Mesenteric fat pad (tissue), 1 donor: ENCODE measurements around the gene CELSR1. TPM values are rescaled to one million over a fixed set of nuclear protein-coding genes. Genes with fewer than 3 reads are reported as not detected.

Experiments
- DNase-seq: peaks from one replicate; pipeline ENCODE4 v3.0.0-alpha.2; 2020; ENCODE audit warnings: low spot score
- total RNA-seq: library from RNA; stranded (reverse); fragmentation: NEBNext Ultra II Directional; extraction: Animal tissue kit (Norgen Biotek cat#: 25700); gene quantifications from one replicate; pipeline ENCODE4 v1.2.1, GENCODE V29; 2021
- donor health status: DM: yes; HTN: yes; CAD: no.

Gene CELSR1
- total RNA-seq, 1 donor from 2014 or later, result 1.8 TPM

DNA sequence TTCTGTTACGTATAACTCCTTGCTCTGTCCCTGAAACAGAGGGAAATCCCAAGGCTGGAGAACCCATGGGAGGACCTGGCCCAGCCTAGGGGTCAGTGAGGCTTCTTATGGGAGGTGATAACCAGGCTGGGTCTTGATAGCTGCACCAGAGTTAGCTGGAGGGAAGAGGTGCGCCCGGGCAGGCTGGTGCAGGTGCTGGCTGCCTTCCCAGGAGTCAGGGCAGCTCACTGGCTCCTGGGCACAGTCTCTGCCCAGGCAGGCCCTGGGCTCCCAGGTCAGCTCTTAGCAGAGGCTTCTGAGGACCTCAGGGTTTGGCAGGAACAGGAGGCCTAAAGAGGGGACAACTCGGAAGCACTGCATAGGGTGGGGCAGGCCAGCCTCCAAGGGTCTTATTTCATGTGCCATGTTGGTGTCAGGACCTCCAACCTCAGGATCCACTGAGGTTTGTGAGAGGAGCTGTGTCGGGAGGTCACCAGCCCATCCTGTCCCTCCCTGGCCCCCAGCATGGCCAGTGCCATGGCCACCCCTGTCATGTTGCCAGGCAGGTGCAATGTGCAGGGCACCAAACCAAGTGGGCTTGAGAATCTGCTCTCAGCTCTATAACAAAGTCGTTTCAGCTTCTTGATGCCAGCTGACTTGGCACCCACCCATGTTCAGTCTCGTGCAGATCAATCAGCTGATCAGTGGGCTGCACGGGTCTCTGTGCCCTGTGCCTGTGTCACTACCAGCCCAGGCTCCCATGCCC is 20.5 kb upstream of the CELSR1 start:
- DNase-seq, result no peak

GRCh38 chr22:46556775-46557174 is 19.4 kb upstream of the CELSR1 start:
- DNase-seq, result no peak

- no peak for DNase-seq
Observed at GRCh38 chr22:46553189-46553588, 15.8 kb upstream of the CELSR1 start.

DNA sequence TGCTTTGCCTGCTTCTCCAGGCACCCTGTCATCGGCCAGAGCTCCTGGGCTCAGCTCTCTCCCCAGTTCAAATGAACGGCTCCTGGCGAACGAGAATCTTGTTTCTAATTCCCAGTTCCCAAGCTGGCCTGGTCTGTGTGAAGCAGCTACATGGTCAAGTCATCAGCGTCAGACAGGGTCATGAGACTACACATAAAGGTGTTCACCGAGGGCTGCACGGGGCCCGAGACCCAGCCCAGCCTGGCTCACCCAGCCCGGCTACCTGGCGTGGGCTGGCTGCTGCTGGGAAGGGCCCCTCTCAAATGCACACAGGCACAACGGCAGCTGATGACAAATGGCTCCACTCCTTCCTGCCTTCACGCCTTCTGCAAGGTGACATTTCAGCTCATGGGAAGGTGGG is 14.6 kb upstream of the CELSR1 start:
- no peak for DNase-seq

DNA sequence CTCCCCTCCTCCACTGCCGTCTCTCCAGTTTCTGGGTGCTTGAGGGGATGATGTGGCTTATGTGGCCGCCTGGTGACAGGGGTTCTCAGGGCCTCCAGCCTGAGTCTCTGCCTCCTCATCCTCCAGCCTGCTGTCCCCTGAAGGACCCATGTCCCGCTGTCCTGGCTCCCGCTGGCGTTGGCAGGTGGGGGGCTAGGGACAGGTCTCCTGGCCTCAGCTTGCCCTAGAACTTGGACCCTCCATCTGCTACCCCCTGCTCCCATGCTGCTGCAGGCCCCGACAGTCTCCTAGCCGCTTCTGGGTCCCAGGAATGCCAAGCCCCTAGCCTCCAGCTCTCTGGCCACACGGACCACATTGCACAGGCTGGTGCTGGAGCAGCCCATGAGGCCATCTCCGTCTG is 13.9 kb upstream of the CELSR1 start:
- DNase-seq, result no peak

DNA sequence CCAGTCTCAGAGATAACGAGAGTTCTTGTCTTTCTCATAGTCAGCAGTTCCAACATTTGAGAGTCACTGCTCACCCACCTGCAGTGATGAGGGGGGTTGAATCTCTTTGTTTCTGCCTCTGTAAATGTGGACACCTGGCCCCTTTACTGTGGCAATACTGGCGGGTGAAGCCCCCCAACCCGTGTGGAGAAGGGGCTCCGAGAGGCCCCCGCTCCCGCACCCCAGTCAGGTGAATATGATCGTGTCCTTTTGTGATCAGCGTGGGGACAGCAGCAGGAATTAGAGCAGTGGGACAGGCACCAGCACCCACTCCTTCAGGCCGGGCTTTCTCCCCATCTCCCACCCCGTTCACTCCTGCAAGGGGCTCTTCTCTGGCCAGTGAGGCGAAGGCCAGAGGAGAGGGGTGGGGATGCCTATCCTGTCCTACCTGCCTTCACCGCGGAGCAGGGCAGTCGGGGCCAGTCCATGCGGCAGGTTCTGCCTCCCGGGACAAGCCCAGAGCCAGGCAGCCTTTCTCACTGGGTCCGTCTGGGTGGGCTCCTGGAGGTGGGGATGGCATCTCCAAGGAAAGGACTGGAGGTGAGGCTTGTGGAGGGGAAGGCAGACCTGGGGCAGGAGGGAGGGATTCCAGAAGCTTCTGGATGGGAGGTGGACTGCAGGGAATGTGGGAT is 12.7 kb upstream of the CELSR1 start:
- DNase-seq, result no peak

GRCh38 chr22:46549563-46549840 is 12.1 kb upstream of the CELSR1 start:
- no peak for DNase-seq

GRCh38 chr22:46547883-46548244 is 10.4 kb upstream of the CELSR1 start:
- no peak for DNase-seq

- no peak for DNase-seq
Observed at GRCh38 chr22:46547179-46547882, 9.9 kb upstream of the CELSR1 start.

DNA sequence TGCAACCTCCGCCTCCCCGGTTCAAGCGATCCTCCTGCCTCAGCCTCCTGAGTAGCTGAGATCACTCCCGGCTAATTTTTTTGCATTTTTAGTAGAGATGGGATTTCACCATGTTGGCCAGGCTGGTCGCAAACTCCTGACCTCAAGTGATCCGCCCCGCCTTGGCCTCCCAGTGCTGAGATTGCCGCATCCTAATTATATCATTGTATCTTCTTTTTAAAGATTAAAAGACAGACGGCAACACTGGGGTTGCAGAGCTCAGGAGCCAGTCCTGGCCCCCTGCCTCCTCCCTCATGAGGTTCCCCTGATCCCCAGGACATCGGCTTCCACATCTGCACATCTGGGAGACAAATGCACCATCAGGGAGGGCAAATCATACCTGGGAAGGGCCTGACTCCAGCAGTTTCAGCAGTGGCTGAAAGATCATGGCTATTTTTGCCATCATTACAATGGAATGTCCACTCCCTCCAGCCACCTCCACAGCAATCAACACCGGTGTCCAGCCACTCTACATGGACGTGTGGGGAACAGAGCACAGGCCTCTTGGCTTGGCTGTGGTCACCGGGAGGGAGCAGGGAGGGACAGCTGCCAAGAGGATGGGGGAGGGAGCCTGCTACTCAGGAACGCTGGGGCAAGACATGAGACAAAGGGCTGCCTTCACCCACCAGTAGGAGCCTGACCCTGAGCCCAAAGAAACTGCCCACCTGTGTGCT is 9.2 kb upstream of the CELSR1 start:
- DNase-seq, result no peak

DNA sequence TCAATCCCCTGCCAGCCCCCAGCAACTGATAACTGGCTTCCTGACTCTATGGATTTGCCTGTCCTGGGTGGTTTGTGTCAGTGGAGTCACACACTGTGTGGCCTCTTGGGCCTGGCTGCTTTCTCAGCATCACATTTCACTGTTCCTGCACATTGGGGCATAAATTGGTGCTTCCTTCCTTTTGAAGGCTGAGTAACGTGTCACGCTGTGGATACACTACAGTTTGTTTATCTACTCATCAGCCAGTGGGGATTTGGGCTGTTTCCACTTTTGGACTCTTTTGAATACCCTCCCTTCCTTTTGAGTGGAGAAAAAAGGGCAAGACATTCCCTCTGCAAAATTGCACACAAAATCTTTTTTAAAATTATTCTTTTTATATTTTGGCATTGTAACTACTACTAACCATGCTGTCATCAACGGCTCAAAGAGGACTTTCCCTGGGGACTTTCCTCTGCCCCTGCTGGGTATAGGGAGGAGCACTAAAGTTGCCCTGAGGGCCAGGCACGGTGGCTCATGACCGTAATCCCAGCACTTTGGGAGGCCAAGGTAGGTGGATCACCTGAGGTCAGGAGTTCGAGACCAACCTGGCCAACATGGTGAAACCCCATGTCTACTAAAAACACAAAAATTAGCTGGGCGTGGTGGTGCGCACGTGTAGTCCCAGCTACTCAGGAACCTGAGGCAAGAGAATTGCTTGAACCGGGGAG is 7.8 kb upstream of the CELSR1 start:
- no peak for DNase-seq

GRCh38 chr22:46542011-46542985 is 4.9 kb upstream of the CELSR1 start:
- no peak for DNase-seq

- DNase-seq, result no peak
Observed at GRCh38 chr22:46541536-46541935, 4.1 kb upstream of the CELSR1 start.

DNA sequence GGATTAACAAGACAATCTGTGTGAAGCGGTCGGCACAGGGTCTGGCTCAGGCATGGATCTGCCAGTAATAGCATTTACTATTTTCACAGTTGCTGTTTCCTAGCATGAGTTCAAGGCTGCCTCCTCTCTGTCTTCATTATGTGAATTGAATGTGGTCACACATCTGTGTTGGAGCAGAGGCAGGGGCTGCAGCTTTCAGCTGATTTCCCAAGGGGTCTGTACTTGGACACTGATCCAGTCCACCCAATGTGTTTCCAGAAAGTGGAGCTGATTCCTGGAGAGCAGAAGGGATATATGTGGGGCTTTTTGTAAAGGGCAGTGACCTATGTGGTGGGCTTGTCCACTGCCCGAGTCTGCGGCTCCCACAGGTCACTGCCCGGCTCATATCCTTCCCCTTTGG is 3.5 kb upstream of the CELSR1 start:
- no peak for DNase-seq

DNA sequence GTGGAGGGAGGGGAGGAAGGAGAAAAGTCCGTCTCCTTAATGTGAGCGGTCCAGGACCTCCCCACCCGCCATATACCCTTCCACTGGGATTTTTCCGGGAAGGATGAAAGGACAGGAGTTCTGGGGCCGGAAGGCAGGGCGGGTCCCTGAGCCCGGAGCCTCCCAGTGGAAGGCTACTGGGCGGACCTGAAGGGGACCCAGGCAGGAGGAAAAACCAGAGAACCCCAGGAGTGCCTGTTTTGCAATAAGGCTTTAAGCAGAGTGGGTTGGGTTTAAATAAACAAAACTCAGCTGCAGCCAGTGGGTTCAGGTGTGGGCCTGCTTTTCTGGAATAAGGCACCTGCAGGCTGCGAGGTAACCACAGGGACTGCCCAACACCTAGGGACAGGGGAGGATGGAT is 1.7 kb upstream of the CELSR1 start:
- DNase-seq, result no peak

DNA sequence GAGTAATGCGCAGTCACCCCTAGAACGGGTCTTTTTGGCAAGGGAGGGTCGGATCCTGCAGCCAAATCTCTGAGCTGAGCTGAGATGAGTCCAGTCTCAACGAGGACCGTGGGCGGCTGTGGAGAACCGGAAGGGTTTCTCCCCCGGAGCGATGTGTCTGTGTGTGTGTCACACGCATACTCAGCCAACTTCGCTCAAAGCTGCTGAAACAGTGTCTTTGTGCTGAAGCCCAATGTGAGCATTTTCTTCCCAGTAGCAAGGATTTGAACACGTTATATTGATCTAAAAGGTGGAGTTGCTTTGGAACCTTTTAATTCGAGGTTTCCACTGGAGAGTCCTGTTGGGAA is 1.4 kb upstream of the CELSR1 start:
- DNase-seq, result no peak

DNA sequence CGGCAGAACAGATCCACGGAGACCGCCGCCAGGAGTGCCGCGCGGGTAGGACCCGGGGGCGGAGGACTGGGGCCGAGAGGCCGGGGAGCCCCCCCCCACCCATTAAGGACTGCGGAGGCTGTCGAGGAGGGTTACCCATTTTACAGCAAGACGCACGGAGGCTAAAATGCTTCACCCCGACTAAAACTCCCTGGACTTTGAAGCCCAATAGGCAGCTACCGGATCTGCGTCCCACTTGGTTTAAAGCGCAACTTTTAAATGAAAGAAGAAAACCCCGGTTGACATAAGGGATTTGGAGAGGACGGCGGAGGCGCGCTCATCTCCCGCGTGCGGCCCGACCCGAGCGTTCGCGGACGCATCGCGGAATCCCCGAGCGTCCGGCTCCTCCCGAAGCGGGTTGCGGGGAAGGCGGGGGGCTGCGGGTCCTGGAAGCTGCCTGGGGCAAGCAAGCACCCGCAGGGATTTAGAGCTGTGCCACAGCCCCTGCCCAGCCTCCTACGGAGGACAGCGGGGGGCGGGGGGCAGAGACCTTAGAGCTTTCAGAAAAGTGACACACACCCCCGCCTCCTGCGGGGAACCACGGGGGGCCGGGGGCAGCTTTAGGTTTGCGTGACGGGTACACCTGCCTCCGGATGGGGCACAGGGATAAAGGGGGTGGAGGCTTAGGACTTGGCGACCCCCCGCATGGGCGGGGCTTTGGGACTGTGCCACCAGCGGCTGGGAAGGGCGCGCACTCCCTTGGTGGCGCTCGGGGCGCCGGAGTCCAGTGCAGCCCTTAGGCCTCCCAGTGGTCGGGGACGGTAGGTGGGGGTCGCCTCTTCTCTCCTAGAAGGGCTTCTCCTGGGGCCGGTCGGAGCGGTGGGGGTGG is 760 bp upstream of the CELSR1 start:
- no peak for DNase-seq

GRCh38 chr22:46536537-46537224 is 739 bp downstream of the CELSR1 start:
- no peak for DNase-seq
